GM19324 (cell line): ENCODE measurements around the gene AKAP13.

ENCODE experiments used
- ATAC-seq: cut with Tn5 transposase; IDR thresholded peaks from one replicate; pipeline ENCODE4 v1.9.1; 2021; ENCODE audit warnings: mild to moderate bottlenecking, moderate library complexity; ENCODE audit not compliant: unreplicated experiment, low FRiP score

AKAP13 gene

GRCh38 chr15:85741021-85741421 is 360.6 kb downstream of the AKAP13 start:
- ATAC-seq: no peak

GRCh38 chr15:85741662-85742061 is 361.3 kb downstream of the AKAP13 start:
- no peak for ATAC-seq

GRCh38 chr15:85742186-85742821 is 361.9 kb downstream of the AKAP13 start:
- ATAC-seq: no peak

GRCh38 chr15:85743392-85744055 is 363.1 kb downstream of the AKAP13 start:
- no peak for ATAC-seq

- no peak for ATAC-seq
Measured at GRCh38 chr15:85744579-85744978, 364.2 kb downstream of the AKAP13 start.

GRCh38 chr15:85745023-85745422 is 364.6 kb downstream of the AKAP13 start:
- ATAC-seq: no peak

GRCh38 chr15:85745525-85746150 is 365.2 kb downstream of the AKAP13 start:
- ATAC-seq: no peak

- ATAC-seq: no peak
Measured at GRCh38 chr15:85746641-85747040, 366.2 kb downstream of the AKAP13 start.

- no peak for ATAC-seq
Measured at GRCh38 chr15:85748176-85748575, 367.8 kb downstream of the AKAP13 start.

GRCh38 chr15:85748729-85749128 is 368.3 kb downstream of the AKAP13 start:
- ATAC-seq: no peak

- no peak for ATAC-seq
Measured at GRCh38 chr15:85749261-85750151, 369.1 kb downstream of the AKAP13 start.

GRCh38 chr15:85750319-85751290 is 370.2 kb downstream of the AKAP13 start:
- no peak for ATAC-seq

- no peak for ATAC-seq
Measured at GRCh38 chr15:85751291-85752123, 371.1 kb downstream of the AKAP13 start.

- ATAC-seq: no peak
Measured at GRCh38 chr15:85752124-85752475, 371.7 kb downstream of the AKAP13 start.

GRCh38 chr15:85752491-85752961 is 372.1 kb downstream of the AKAP13 start:
- ATAC-seq: no peak

GRCh38 chr15:85753261-85753660 is 372.9 kb downstream of the AKAP13 start:
- ATAC-seq: no peak

GRCh38 chr15:85753791-85754452 is 373.5 kb downstream of the AKAP13 start:
- no peak for ATAC-seq

- ATAC-seq: no peak
Measured at GRCh38 chr15:85754989-85755388, 374.6 kb downstream of the AKAP13 start.
